NCI-H446 treated with DMSO at 0.1 percent for 48 hours (cell line): ENCODE measurements around the gene PRMT2.
"Not testable (repeated sequence)": the region's sequence is repeated elsewhere in the genome, so short reads cannot be mapped to it uniquely, and the experiment has no call there.

Source experiments
- DNase-seq: peaks from one replicate; lab custom pipeline; 2025; lab: John Stamatoyannopoulos, UW

Gene PRMT2

DNA sequence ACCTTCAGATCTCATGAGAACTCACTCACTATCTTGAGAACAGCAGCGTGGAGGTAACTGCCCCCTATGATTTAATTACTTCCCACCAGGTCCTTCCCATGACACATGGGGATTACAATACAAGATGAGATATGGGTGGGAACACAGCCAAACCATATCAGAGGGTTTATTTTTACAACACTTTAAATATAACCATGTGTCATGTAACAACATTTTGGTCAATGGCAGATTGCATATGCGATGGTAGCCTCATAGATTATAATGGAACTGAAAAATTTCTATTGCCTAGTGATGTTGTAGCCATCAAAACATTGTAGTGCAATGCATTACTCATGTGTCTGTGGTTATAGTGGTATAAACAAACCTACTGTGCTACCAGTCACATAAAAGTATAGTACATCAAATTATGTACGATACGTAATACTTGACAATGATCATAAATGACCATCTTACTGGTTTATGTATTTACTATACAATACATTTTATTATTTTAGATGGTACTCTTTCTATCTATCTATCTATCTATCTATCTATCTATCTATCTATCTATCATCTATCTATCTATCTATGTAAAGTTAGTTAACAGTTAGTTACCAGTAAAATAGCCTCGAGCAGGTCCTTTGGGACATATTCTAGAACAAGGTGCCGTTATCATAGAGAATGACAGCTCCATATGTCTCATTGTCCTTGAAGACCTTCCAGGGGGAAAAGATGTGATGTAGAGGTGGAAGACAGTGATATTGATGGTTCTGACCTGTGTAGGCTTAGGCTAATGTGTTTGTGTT is 18.0 kb upstream of the PRMT2 start:
- no peak for DNase-seq

DNA sequence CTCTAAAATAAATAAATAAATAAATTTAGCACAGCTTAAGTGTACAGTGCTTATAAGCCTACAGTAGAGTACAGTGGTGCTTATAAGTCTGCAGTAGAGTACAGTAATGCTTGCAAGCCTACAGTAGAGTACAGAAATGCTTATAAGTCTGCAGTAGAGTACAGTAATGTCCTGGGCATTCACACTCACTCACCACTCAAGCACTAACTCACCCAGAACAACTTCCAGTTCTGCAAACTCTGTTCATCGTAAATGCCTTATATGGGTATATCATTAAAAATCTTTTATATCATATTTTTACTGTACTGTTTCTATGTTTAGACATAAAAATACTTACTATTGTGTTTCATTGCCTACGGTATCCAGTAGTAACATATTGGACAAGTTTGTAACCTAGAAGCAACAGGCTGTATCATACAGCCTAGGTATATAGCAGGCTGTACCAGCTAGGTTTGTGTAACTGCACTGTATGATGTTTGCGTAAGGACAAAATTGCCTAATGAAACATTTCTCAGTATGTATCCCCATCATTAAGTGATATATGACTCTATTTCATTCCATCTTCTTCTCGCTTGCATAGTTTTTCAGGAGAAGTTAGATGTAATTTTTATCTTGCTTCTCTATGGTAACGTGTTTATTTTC is 16.6 kb upstream of the PRMT2 start:
- no peak for DNase-seq

DNA sequence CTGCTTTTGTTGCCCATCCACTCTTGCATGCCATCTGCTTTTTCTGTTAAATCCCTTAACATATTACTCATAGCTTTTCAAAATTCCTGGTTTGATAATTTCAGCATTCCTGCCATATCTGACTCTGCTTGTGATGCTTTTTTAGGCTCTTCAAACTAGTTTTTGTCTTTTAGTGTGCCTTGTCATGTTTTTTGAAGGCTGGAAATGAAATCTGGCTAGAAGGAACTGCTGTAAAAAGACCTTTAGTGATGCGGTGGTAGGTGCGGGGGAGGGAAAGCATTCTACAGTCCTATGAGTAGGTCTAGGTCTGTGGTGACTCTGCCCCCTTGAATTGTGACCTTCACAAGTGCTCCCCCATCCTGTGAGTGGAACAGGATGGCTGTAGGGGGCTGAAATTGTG is 15.6 kb upstream of the PRMT2 start:
- DNase-seq, result no peak

DNA sequence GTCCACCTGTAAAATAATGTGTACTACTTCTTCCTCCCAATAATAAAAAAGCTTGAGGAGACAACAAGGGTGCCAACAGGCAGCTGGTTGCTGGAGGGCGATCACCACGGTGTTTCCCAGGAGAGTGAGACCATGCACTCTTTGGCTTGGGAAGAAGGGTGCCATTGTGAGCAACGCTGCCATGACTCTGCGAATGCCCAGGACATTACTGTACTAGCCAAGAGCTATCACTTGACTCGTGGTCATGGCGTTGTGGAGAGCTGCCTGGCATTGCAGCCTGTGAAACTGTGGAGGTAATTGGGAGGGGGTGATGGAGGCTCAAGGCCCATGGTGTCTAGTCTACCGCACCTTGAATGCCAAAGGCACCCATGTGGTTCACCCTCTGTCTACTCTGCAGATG is 14.6 kb upstream of the PRMT2 start:
- no peak for DNase-seq

DNA sequence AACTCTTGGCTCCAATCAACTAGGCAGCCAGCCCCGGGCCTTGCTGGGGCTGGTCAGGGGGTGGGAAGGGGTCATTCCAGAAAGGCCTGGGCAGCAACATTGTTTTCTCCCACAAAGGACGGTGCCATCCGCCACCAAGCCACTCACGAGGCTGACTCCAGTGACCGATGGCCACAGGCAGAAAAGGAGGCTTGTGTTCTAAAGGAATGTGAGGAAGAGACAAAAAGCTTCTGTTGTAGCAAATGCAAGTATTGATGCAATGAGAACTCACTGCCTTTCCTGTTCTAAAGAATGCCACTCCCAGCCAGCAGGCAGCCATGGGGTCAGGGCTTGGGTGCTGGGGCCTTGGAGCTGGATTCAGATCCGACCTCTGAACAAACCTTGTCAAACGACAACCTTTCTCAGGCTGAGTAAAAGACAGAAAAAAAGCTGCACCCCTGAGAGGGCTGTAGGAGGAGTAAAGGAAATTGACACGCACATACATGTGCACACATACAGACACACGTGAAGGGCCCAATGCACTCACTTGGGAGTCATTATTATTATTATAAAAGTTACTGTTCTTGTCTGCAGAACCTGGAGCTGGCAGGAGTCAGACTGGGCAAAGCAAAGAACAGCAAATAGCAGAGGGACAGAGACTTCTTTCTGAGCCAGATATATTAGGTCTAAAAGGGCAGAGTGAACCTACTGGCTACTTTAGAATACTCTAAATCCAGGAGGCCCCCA is 13.9 kb upstream of the PRMT2 start:
- DNase-seq, result no peak

DNA sequence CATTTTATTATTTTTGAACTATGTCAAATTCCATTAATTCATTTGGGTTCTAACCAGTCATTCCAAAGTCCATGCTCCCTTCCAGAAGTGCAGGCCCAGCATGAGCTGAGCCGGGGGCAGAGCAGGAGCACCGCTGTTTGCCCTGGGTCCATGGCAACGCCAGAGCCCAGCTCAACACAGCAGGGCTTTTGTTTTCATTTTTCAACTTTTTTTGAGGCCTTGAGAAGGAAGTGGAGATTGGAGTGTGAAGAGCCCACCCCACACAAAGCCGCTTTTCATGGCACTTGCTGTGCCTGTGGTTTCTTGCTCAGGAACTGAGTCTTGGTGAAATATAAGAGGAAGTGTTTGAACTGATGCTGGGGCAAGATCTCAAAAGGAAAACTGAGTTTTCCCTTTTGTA is 13.2 kb upstream of the PRMT2 start:
- no peak for DNase-seq

DNA sequence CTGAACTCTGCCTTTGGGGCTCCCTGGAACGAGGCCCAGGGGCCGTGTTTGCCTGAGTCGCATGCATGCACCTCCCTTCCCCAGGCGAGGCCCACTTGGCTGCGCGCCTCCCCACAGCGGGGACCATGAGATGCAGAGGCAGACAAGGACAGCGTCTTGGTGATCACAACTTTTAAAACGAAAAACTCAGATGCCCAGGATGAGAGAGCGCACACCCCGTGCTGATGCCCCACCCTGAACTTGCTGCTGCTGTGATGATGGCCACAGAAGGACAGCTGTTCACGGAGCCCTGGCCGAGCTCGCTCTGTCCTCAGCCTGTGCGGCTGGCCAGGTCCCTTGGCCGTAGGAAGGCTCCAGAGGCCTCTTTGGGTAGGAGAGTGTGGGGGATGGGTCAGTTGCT is 11.4 kb upstream of the PRMT2 start:
- DNase-seq, result no peak

DNA sequence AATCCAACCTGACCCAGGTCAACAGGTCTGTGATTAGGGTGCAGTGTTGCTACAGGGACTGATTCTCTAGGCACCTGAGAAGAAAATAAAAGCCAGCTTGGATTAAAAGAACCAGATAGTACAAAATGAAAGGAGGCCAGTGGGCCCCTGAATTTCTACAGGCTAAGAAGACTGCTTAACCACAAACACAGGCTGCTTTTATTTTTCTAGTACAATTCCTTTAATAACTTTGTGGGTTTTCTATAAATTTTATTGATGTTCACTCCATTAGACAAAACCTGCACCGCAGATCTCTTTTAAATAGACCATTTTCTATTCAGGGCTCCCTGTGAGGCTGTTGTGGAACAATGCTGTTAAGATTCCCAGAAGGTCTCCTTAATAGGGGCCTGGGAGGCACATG is 9.7 kb upstream of the PRMT2 start:
- no peak for DNase-seq

DNA sequence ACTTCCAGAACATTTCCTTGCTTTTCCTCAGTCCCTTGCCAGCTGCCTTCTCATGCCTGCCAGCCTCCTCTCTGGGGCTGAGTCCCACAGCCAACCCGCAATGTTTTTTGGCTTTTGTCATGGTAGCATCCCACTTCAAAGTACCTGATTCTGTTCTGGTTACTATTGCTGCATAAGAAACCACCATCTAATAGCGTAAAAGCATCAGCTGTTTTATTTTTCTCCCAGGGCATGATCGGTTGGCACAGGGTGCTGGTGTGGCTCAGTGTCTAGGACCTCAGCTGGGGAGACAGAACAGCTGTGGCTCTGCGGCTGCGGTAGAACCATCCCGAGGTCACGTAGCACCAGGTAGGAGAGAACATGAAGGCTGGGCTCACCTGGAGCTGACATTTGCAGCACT is 8.9 kb upstream of the PRMT2 start:
- DNase-seq, result no peak

DNA sequence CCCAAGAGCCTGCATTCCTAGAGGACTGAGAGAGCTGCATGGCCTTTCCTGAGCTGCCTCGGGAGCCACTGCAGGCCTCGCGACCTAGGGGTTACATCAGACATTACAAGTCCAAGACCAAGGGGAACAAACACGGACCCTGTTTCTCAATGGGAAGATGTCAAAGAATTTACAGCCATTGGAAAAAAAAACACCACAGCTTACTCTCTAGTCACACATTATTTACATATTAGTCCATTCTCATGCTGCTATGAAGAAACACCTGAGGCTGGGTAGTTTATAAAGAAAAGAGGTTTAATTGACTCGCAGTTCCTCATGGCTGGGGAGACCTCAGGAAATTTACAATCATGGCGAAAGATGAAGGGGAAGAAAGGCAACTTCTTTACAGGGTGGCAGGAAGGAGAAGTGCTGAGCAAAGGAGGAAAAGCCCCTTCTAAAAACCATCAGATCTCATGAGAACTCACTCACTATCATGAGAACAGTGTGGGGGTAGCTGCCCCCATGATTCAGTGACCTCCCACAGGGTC is 8.4 kb upstream of the PRMT2 start:
- no peak for DNase-seq

DNA sequence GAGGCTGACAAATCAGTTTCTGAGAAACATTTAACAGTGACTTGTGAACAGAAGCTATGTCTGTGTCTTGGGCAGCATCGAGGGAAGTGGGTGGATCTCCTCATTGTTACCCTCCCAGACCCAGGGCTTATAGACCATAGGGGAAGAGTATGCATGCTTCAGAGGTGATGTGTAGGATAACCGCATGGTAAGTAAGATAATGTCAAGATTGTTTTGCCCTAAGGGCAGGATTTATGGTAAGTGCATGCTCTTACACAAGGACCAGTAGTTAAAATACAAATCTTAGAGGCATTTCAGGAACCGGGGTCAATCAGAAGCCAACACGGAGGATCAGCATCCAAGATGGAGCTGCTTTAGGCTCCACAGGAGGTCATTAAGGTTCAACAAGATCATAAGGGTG is 7.7 kb upstream of the PRMT2 start:
- no peak for DNase-seq

DNA sequence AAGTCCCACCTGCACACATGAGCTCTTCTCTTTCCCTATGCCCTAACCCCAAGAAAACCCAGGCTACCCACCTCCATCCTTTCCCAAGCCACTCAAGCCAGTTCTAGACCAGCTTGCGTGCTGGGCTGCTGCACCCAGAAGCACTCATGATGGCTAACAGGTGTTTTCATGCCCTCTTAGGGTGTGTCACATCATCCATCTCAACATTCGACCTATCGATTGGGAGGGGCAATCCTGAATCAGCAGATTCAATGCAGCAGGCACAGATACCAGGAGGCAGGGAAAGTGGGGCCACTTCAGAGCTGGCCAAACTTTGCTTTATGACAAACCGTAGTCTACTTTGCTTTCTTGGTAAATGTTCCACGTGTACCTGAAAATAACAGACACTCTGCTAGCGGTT is 6.6 kb upstream of the PRMT2 start:
- DNase-seq, result no peak

DNA sequence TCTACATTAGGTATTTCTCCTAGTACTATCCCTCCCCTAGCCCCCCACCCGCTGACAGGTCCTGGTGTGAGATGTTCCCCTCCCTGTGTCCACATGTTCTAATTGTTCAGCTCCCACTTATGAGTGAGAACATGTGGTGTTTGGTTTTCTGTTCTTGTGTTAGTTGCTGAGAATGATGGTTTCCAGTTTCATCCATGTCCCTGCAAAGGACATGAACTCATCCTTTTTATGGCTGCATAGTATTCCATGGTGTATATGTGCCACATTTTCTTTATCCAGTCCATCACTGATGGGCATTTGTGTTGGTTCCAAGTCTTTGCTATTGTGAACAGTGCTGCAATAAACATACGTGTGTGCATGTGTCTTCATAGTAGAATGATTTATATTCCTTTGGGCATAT is 4.6 kb upstream of the PRMT2 start:
- DNase-seq, result not testable (repeated sequence)

DNA sequence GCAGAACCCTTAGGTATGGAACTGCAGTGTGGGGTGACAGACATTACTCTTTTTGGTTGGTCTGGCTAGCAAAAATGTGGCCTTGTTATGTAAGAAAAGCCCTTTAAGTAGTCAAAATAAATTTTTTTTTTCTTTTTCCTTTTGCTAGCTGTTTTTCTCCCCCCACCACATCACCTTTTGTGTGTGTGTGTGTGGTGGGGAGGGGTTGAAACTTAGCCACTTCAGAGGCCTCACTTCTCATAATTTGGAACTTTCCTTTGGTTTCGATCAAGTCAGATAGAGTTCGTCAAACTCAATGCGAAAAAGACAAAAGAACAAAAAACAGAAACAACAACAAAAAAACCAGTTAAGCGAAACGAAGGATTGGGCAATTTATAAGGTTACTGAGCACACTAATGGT is 1.9 kb upstream of the PRMT2 start:
- no peak for DNase-seq

DNA sequence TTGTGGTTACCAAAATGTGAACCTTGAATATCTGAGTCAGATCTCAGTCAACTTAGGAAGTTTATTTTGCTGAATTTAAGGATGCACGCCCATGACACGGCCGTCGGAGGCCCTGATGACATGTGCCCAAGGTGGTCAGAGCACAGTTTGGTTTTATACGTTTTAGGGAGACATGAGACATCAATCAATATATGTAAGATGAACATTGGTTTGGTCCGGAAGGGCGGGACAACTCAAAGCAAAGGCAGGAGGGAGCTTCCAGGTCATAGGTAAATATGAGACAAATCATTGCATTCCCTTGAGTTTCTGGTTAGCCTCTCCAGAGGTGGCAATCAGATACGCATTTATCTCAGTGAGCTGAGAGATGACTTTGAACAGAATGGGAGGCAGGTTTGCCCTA is 1.0 kb upstream of the PRMT2 start:
- DNase-seq, result no peak

DNA sequence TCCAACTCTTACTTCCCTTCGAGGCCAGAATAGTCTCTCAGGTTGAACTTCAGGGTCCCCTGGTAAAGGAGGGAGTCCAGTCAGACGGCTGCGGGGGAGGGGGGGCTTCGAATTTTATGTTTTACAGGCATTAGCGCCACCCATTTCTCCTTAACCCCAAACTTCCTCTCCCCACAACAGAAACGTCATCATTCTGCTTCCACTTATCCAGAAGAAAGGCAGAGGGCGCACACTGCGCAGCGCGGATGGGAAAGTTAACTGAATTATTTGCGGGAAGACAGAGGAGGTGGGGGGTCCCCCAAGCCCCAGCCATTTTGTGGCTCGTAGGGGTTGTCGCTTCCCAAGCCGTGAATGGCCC is 529 bp upstream of the PRMT2 start:
- peak; percentile 54 for DNase-seq

DNA sequence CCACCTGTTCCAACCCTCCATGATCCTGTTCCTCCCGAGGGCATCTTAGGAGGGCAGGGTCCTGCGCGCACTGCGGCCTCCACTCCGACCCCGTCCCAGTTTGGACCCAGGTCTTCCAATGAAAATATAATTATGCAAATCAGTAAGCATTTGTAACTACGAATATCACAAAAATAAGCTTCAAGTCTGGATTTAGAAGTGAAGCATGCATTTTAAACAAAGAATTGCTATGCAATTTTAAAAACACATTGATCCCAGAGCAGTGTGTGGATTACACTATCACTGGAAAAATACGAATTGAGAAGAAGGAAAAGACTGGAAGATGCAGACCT is 673 bp downstream of the PRMT2 start:
- DNase-seq, result no peak

DNA sequence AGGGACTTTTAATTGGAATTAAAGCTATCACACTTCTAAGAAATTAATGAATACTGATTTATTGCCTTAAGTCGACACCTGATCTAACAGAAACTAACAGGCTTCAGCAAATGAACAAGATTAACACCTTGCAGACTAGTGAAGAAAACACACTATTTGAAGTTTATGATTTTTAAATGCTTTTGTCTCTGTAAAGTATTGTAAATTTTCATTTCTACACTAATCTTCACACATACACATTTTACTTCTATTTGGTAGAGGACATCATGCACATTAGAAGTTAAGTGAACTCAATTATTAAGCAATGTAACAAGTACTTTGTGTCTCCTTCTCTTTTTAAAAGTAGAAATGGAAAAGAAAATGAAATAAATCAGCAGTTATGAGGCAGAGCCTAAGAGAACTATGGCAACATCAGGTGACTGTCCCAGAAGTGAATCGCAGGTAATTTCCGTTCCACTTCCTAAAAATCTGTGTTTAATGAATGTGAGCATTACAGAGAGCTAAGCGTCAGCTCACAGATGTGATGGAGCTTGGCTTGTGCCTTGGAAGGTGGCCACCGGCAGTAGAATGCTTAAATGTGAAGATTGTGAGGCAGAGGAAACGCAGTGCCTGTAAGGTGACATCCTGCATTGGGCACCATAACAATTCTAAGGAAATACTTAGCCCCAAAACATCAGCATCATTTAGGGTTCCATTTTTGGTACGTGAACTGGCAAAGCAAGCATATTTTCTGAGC is 1.2 kb downstream of the PRMT2 start:
- DNase-seq, result no peak

DNA sequence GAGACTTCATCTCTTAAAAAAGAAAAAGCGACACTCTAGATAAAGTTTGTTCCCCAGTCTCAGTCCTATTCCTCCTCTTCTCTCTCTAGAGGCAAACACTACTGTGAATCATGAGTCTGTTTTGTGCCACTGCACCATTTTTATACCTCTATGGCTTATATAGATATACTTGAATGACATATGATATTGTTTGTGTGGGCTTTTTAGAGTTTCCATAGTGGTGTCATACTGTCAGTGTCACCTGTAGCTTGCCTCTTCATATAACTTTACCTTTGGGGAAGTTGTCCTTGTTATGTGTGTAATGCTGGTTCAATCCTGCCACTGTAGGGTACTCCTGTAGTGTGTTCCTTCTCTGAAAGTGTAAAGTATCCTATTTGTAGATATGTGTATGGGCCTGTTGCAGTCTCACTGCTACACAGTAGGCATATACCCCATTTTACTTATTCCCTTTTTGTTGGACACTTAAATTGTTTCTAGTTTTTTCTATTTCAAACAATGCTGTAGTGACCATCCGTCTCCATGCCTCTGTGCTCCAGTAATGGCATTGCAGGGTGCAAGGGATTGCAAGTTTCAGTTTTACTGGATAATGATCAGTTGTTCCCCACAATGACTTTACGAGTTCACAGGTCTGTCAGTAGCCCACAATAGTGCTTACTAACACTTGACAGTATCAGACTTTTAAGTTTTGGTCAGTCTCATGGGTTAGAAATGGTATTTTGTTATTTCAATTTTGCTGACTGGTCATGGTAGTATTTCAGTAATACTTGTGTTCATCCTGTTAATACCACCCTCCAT is 2.7 kb downstream of the PRMT2 start:
- DNase-seq, result no peak

DNA sequence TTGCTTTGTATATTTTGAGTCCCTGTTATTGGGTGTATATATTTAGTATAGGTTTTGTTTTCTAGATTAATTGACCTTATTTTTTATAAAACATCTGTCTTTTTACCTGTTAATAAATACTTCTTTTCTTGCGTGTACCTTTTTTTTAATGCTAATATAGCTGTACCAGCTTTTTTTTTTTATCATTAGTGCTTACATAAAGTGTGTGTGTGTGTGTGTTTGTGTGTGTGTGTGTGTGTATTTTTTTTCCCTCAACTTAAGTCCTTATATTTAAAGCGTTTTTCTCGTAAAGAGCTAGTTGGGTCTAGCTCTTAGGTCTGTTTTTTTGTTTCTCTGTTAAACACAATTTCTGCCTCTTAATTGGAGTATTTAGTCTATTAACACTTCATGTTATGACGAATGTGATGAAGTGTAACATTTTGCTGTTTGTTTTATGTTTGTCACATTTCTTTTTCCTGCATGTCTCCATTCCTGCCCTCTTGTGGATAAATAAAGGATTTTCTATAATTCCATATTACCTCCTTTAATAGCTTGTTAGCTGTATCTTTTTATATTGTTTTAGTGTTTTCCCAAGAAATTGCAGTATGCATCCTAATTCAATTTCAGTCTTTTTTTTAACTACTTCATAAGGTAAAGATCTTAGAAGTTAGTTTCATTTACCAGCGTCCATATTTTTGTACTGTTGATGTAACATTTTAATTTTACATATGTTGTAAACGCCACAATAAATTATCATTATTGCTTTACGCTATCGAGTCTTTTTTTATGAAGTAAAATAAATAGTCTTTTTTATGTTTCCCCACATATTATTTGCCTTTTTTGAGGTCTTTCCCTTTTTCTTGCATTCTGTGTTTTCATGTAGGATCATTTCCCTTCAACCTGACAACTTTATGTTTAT is 4.3 kb downstream of the PRMT2 start:
- peak; percentile 19 for DNase-seq

DNA sequence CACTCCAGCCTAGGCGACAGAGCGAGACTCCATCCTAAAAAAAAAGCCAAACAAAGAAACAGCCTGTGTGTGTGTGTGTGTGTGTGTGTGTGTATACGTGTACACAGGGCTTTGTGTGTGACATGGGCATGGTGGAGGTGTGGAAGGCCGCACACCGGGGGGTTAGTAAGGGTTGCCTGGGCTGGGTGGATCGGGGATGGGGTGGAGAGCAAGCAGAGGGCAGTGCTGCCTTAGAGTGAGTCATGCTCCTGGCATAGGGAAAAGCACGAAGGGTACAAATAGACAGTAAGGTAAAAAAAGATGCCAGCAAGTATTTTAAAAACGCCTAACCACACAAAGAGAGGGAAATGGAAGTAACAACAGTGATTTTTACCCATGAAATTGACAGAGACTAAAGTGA is 6.2 kb downstream of the PRMT2 start:
- DNase-seq, result no peak
